HEK293 (cell line): ENCODE data around the gene RMDN3.

Experiments
- BCL11B ChIP-seq: fragments of 450-650 bp; formaldehyde crosslinking; IDR thresholded peaks from 2 replicates; pipeline ENCODE4 v1.5.1; 2016; ENCODE audit warnings: low read depth, missing biosample characterization, missing genetic modification characterization
- ELK4 ChIP-seq: IDR thresholded peaks from 2 replicates; pipeline ENCODE4 v1.6.1; 2011; ENCODE audit warnings: mild to moderate bottlenecking, low read depth, low read length, borderline replicate concordance
- GLI4 ChIP-seq: fragments of 450-650 bp; formaldehyde crosslinking; IDR thresholded peaks from 2 replicates; pipeline ENCODE4 v1.5.1; 2016; ENCODE audit warnings: missing biosample characterization, missing genetic modification characterization
- GLIS2 ChIP-seq: fragments of 450-650 bp; formaldehyde crosslinking; IDR thresholded peaks from 2 replicates; pipeline ENCODE4 v1.5.1; 2016; ENCODE audit warnings: missing biosample characterization, missing genetic modification characterization
- HOXA7 ChIP-seq: sonication (generic); formaldehyde crosslinking; IDR thresholded peaks from 2 replicates; pipeline ENCODE4 v1.8.1; 2022; ENCODE audit warnings: missing genetic modification reagents, borderline replicate concordance
- KLF1 ChIP-seq: fragments of 450-650 bp; formaldehyde crosslinking; IDR thresholded peaks from 2 replicates; pipeline ENCODE4 v1.5.1; 2016; ENCODE audit warnings: missing biosample characterization, missing genetic modification characterization
- MZF1 ChIP-seq: fragments of 450-650 bp; formaldehyde crosslinking; IDR thresholded peaks from 2 replicates; pipeline ENCODE4 v1.5.1; 2017; ENCODE audit warnings: missing biosample characterization, missing genetic modification characterization, borderline replicate concordance
- ZBTB20 ChIP-seq: fragments of 450-650 bp; formaldehyde crosslinking; IDR thresholded peaks from 2 replicates; pipeline ENCODE4 v1.5.1; 2016; ENCODE audit warnings: missing biosample characterization, missing genetic modification characterization
- ZNF132 ChIP-seq: fragments of 450-650 bp; formaldehyde crosslinking; IDR thresholded peaks from 2 replicates; pipeline ENCODE4 v1.5.1; 2017; ENCODE audit warnings: missing biosample characterization, missing genetic modification characterization, borderline replicate concordance
- ZNF175 ChIP-seq: fragments of 450-650 bp; formaldehyde crosslinking; IDR thresholded peaks from 2 replicates; pipeline ENCODE4 v1.5.1; 2016; ENCODE audit warnings: missing biosample characterization, missing genetic modification characterization
- ZNF292 ChIP-seq: fragments of 450-650 bp; formaldehyde crosslinking; IDR thresholded peaks from 2 replicates; pipeline ENCODE4 v1.5.1; 2016; ENCODE audit warnings: low read depth, missing biosample characterization, missing genetic modification characterization, borderline replicate concordance
- ZNF311 ChIP-seq: fragments of 450-650 bp; formaldehyde crosslinking; IDR thresholded peaks from 2 replicates; pipeline ENCODE4 v1.5.1; 2017; ENCODE audit warnings: missing biosample characterization, missing genetic modification characterization, borderline replicate concordance
- ZNF391 ChIP-seq: fragments of 450-650 bp; formaldehyde crosslinking; IDR thresholded peaks from 2 replicates; pipeline ENCODE4 v1.5.1; 2016; ENCODE audit warnings: low read depth, missing biosample characterization, missing genetic modification characterization, borderline replicate concordance
- ZNF394 ChIP-seq: fragments of 450-650 bp; formaldehyde crosslinking; IDR thresholded peaks from 2 replicates; pipeline ENCODE4 v1.5.1; 2016; ENCODE audit warnings: missing biosample characterization, missing genetic modification characterization, mild to moderate bottlenecking, moderate library complexity, borderline replicate concordance
- ZNF48 ChIP-seq: fragments of 450-650 bp; formaldehyde crosslinking; IDR thresholded peaks from 2 replicates; pipeline ENCODE4 v1.5.1; 2016; ENCODE audit warnings: missing biosample characterization, missing genetic modification characterization
- ZNF501 ChIP-seq: fragments of 450-650 bp; formaldehyde crosslinking; IDR thresholded peaks from 2 replicates; pipeline ENCODE4 v1.5.1; 2016; ENCODE audit warnings: missing biosample characterization, missing genetic modification characterization
- ZNF544 ChIP-seq: fragments of 450-650 bp; formaldehyde crosslinking; IDR thresholded peaks from 2 replicates; pipeline ENCODE4 v1.5.0; 2017; ENCODE audit warnings: missing biosample characterization, missing genetic modification characterization
- ZNF558 ChIP-seq: fragments of 450-650 bp; formaldehyde crosslinking; IDR thresholded peaks from 2 replicates; pipeline ENCODE4 v1.5.1; 2016; ENCODE audit warnings: missing biosample characterization, missing genetic modification characterization
- ZNF600 ChIP-seq: fragments of 450-650 bp; formaldehyde crosslinking; IDR thresholded peaks from 2 replicates; pipeline ENCODE4 v1.5.1; 2016; ENCODE audit warnings: missing biosample characterization, missing genetic modification characterization
- ZNF654 ChIP-seq: fragments of 450-650 bp; formaldehyde crosslinking; IDR thresholded peaks from 2 replicates; pipeline ENCODE4 v1.5.1; 2016; ENCODE audit warnings: low read depth, missing biosample characterization, missing genetic modification characterization
- ZNF658 ChIP-seq: fragments of 450-650 bp; formaldehyde crosslinking; IDR thresholded peaks from 2 replicates; pipeline ENCODE4; 2016; ENCODE audit warnings: missing biosample characterization, missing genetic modification characterization
- ZNF707 ChIP-seq: fragments of 450-650 bp; formaldehyde crosslinking; IDR thresholded peaks from 2 replicates; pipeline ENCODE4 v1.5.1; 2016; ENCODE audit warnings: missing biosample characterization, missing genetic modification characterization
- ZNF776 ChIP-seq: fragments of 450-650 bp; formaldehyde crosslinking; IDR thresholded peaks from 2 replicates; pipeline ENCODE4 v1.5.0; 2017; ENCODE audit warnings: missing biosample characterization, missing genetic modification characterization, borderline replicate concordance
- ZNF785 ChIP-seq: fragments of 450-650 bp; formaldehyde crosslinking; IDR thresholded peaks from 2 replicates; pipeline ENCODE4 v1.5.1; 2016; ENCODE audit warnings: missing biosample characterization, missing genetic modification characterization
- ZNF837 ChIP-seq: fragments of 450-650 bp; formaldehyde crosslinking; IDR thresholded peaks from 2 replicates; pipeline ENCODE4 v1.5.1; 2016; ENCODE audit warnings: missing biosample characterization, missing genetic modification characterization
- ZSCAN23 ChIP-seq: fragments of 450-650 bp; formaldehyde crosslinking; IDR thresholded peaks from 2 replicates; pipeline ENCODE4 v1.5.1; 2016; ENCODE audit warnings: missing biosample characterization, missing genetic modification characterization
- ZXDB ChIP-seq: fragments of 450-650 bp; formaldehyde crosslinking; IDR thresholded peaks from 2 replicates; pipeline ENCODE4 v1.5.1; 2016; ENCODE audit warnings: missing biosample characterization, missing genetic modification characterization
- TF ChIP-seq, protein P1 (sequence below): fragments of 450-650 bp; formaldehyde crosslinking; IDR thresholded peaks from 2 replicates; pipeline ENCODE4 v1.5.1; 2017; ENCODE audit warnings: missing biosample characterization, missing genetic modification characterization
- TF ChIP-seq, protein P2 (sequence below): fragments of 450-650 bp; formaldehyde crosslinking; IDR thresholded peaks from 2 replicates; pipeline ENCODE4 v1.5.0; 2017; ENCODE audit warnings: missing biosample characterization, missing genetic modification characterization, borderline replicate concordance
- TF ChIP-seq, protein P3 (sequence below): fragments of 450-650 bp; formaldehyde crosslinking; IDR thresholded peaks from 2 replicates; pipeline ENCODE4 v1.5.1; 2016; ENCODE audit warnings: missing biosample characterization, missing genetic modification characterization
- TF ChIP-seq, protein P4 (sequence below): fragments of 450-650 bp; formaldehyde crosslinking; IDR thresholded peaks from 2 replicates; pipeline ENCODE4 v1.5.1; 2016; ENCODE audit warnings: missing biosample characterization, missing genetic modification characterization

RMDN3 gene

GRCh38 chr15:40763801-40764628 lies 9.0 kb upstream of the RMDN3 start, which contains the start of gene GCHFR (continued):
- TF ChIP-seq ZNF837 (tag by site-specific recombination) = no peak
- TF ChIP-seq ZNF501 (tag by site-specific recombination) = peak; percentile 53; the same call in 1 of the 2 replicates
- TF ChIP-seq KLF1 (tag by site-specific recombination) = peak; percentile 51
- no peak for TF ChIP-seq ZNF785 (tag by site-specific recombination)
- TF ChIP-seq, protein P1, sequence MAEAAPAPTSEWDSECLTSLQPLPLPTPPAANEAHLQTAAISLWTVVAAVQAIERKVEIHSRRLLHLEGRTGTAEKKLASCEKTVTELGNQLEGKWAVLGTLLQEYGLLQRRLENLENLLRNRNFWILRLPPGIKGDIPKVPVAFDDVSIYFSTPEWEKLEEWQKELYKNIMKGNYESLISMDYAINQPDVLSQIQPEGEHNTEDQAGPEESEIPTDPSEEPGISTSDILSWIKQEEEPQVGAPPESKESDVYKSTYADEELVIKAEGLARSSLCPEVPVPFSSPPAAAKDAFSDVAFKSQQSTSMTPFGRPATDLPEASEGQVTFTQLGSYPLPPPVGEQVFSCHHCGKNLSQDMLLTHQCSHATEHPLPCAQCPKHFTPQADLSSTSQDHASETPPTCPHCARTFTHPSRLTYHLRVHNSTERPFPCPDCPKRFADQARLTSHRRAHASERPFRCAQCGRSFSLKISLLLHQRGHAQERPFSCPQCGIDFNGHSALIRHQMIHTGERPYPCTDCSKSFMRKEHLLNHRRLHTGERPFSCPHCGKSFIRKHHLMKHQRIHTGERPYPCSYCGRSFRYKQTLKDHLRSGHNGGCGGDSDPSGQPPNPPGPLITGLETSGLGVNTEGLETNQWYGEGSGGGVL (tag by site-specific recombination) = peak; percentile 82
- TF ChIP-seq GLIS2 (tag by site-specific recombination) = peak; percentile 98
- TF ChIP-seq ZNF391 (tag by site-specific recombination) = peak; percentile 25; the same call in 1 of the 2 replicates
- peak; percentile 96 for TF ChIP-seq ZBTB20 (tag by site-specific recombination)
- no peak for TF ChIP-seq ZNF707
- no peak for TF ChIP-seq GLI4
- no peak for TF ChIP-seq ZNF558
- no peak for TF ChIP-seq ZNF776 (tag by site-specific recombination)
- no peak for TF ChIP-seq ZSCAN23 (tag by site-specific recombination)
- TF ChIP-seq BCL11B (tag by site-specific recombination) = no peak; the same call in 1 of the 2 replicates
- TF ChIP-seq ELK4 = no peak
- TF ChIP-seq, protein P2, sequence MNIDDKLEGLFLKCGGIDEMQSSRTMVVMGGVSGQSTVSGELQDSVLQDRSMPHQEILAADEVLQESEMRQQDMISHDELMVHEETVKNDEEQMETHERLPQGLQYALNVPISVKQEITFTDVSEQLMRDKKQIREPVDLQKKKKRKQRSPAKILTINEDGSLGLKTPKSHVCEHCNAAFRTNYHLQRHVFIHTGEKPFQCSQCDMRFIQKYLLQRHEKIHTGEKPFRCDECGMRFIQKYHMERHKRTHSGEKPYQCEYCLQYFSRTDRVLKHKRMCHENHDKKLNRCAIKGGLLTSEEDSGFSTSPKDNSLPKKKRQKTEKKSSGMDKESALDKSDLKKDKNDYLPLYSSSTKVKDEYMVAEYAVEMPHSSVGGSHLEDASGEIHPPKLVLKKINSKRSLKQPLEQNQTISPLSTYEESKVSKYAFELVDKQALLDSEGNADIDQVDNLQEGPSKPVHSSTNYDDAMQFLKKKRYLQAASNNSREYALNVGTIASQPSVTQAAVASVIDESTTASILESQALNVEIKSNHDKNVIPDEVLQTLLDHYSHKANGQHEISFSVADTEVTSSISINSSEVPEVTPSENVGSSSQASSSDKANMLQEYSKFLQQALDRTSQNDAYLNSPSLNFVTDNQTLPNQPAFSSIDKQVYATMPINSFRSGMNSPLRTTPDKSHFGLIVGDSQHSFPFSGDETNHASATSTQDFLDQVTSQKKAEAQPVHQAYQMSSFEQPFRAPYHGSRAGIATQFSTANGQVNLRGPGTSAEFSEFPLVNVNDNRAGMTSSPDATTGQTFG (tag by site-specific recombination) = no peak
- no peak for TF ChIP-seq ZNF292 (tag by site-specific recombination)
- no peak for TF ChIP-seq ZNF132 (tag by site-specific recombination)
- peak; percentile 51; the same call in 1 of the 2 replicates for TF ChIP-seq ZXDB (tag by site-specific recombination)
- TF ChIP-seq HOXA7 (CRISPR knock-in tag) = no peak
- TF ChIP-seq MZF1 (tag by site-specific recombination) = no peak
- peak; percentile 89 for TF ChIP-seq ZNF600 (tag by site-specific recombination)
- TF ChIP-seq ZNF311 (tag by site-specific recombination) = no peak
- TF ChIP-seq ZNF48 (tag by site-specific recombination) = no peak
- TF ChIP-seq, protein P3, sequence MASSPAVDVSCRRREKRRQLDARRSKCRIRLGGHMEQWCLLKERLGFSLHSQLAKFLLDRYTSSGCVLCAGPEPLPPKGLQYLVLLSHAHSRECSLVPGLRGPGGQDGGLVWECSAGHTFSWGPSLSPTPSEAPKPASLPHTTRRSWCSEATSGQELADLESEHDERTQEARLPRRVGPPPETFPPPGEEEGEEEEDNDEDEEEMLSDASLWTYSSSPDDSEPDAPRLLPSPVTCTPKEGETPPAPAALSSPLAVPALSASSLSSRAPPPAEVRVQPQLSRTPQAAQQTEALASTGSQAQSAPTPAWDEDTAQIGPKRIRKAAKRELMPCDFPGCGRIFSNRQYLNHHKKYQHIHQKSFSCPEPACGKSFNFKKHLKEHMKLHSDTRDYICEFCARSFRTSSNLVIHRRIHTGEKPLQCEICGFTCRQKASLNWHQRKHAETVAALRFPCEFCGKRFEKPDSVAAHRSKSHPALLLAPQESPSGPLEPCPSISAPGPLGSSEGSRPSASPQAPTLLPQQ (tag by site-specific recombination) = peak; percentile 98
- no peak for TF ChIP-seq ZNF658 (tag by site-specific recombination)
- no peak for TF ChIP-seq ZNF654 (tag by site-specific recombination)
- no peak for TF ChIP-seq ZNF175 (tag by site-specific recombination)
- TF ChIP-seq, protein P4, sequence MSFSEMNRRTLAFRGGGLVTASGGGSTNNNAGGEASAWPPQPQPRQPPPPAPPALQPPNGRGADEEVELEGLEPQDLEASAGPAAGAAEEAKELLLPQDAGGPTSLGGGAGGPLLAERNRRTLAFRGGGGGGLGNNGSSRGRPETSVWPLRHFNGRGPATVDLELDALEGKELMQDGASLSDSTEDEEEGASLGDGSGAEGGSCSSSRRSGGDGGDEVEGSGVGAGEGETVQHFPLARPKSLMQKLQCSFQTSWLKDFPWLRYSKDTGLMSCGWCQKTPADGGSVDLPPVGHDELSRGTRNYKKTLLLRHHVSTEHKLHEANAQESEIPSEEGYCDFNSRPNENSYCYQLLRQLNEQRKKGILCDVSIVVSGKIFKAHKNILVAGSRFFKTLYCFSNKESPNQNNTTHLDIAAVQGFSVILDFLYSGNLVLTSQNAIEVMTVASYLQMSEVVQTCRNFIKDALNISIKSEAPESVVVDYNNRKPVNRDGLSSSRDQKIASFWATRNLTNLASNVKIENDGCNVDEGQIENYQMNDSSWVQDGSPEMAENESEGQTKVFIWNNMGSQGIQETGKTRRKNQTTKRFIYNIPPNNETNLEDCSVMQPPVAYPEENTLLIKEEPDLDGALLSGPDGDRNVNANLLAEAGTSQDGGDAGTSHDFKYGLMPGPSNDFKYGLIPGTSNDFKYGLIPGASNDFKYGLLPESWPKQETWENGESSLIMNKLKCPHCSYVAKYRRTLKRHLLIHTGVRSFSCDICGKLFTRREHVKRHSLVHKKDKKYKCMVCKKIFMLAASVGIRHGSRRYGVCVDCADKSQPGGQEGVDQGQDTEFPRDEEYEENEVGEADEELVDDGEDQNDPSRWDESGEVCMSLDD (tag by site-specific recombination) = 0 out of 2 replicates have a peak, but pooled peaks have one; percentile 18
- no peak for TF ChIP-seq ZNF544 (tag by site-specific recombination)
- TF ChIP-seq ZNF394 (tag by site-specific recombination) = peak; percentile 91
